A673 (cell line): ENCODE data around the gene ZC3H12D.

Experiments used
- CTCF ChIP-seq: fragments of 300-800, 200-600 bp; sonication (generic); conservative IDR thresholded peaks from 2 replicates; pipeline ENCODE4 v1.5.1; 2017; ENCODE audit warnings: low read depth, mild to moderate bottlenecking, antibody characterized with exemption, low read length, moderate library complexity, mixed read lengths
- EZH2 ChIP-seq: fragments of 200-600 bp; sonication (generic); IDR thresholded peaks from 2 replicates; pipeline ENCODE4 v1.6.1; 2017; ENCODE audit warnings: borderline replicate concordance, low read depth, mild to moderate bottlenecking, mixed read lengths, antibody characterized with exemption, low read length; ENCODE audit not compliant: poor library complexity, severe bottlenecking

- TF ChIP-seq CTCF (no peak), EZH2 (no peak)
Measured at GRCh38 chr6:149473080-149474052, 11.4 kb downstream of the ZC3H12D start.
